Cardiac fibroblast (primary cell): Measurements from ENCODE around the gene LARGE1.

Source experiments
- DNase-seq, 2 donors: peaks; one replicate each; pipeline versions ENCODE4 v3.0.0 to v3.0.0-alpha.2; 2010; ENCODE audit warnings: low read depth in 2 of 2
- H3K4me3 ChIP-seq, 2 donors: replicated peaks in 1 of 2; 1 replicate in 1 of 2; 2 replicates in 1 of 2; pipeline ENCODE4 v1.5.1; 2011; ENCODE audit warnings: low read depth in 2 of 2, low read length in 2 of 2, mild to moderate bottlenecking in 2 of 2, moderate library complexity in 1 of 2
- CTCF ChIP-seq: IDR thresholded peaks from one replicate; pipeline ENCODE4 v1.5.1; 2011; ENCODE audit warnings: low read depth, mild to moderate bottlenecking, low read length, inconsistent platforms

The LARGE1 gene

GRCh38 chr22:33350491-33350890, 569.8 kb downstream of the LARGE1 start:
- H3K4me3 ChIP-seq, result no peak overlapping the region
- DNase-seq, result no peak
- TF ChIP-seq CTCF, result no peak

GRCh38 chr22:33347002-33347401, 573.3 kb downstream of the LARGE1 start:
- DNase-seq, result no peak
- TF ChIP-seq CTCF, result no peak
- no peak overlapping the region for H3K4me3 ChIP-seq

GRCh38 chr22:33341611-33342010, 578.7 kb downstream of the LARGE1 start:
- TF ChIP-seq CTCF, result no peak
- no peak overlapping the region for H3K4me3 ChIP-seq

GRCh38 chr22:33337524-33337923, 582.8 kb downstream of the LARGE1 start:
- no peak for DNase-seq
- no peak for TF ChIP-seq CTCF
- no peak overlapping the region for H3K4me3 ChIP-seq

More at GRCh38 chr22:33341611-33342010, 578.7 kb downstream of the LARGE1 start:
- DNase-seq, result no peak

GRCh38 chr22:33335611-33336279, 584.5 kb downstream of the LARGE1 start:
- no peak for DNase-seq
- no peak overlapping the region for H3K4me3 ChIP-seq
- TF ChIP-seq CTCF, result no peak

GRCh38 chr22:33332538-33332937, 587.7 kb downstream of the LARGE1 start:
- no peak for DNase-seq
- H3K4me3 ChIP-seq, result no peak overlapping the region
- no peak for TF ChIP-seq CTCF

- no peak for DNase-seq
- no peak for TF ChIP-seq CTCF
- no peak overlapping the region for H3K4me3 ChIP-seq
These were observed 589.3 kb downstream of the LARGE1 start for GRCh38 chr22:33331017-33331416.
